AG10803 (cell line): ENCODE results near the gene MAPT.

ENCODE experiments used
- DNase-seq: peaks from one replicate; pipeline ENCODE4 v3.0.0; 2010; ENCODE audit warnings: low read depth
- H3K4me3 ChIP-seq: 2 replicates; pipeline ENCODE4 v1.5.1; 2011; ENCODE audit warnings: mild to moderate bottlenecking, low read length, control low read depth
- CTCF ChIP-seq: conservative IDR thresholded peaks from 2 replicates; pipeline ENCODE4 v1.5.1; 2011; ENCODE audit warnings: mild to moderate bottlenecking, low read length, control low read depth, inconsistent platforms

Gene MAPT

GRCh38 chr17:45941395-45941794 lies 47.0 kb downstream of the MAPT start:
- no peak for TF ChIP-seq CTCF
- DNase-seq = no peak
- H3K4me3 ChIP-seq = no peak overlapping the region

GRCh38 chr17:45942284-45942683 lies 47.9 kb downstream of the MAPT start:
- H3K4me3 ChIP-seq = no peak overlapping the region
- TF ChIP-seq CTCF = no peak
- peak; percentile 9 for DNase-seq

GRCh38 chr17:45946841-45947256 lies 52.5 kb downstream of the MAPT start:
- DNase-seq = no peak

GRCh38 chr17:45948498-45948880 lies 54.1 kb downstream of the MAPT start:
- peak overlapping the region; percentile 2; the same call in 1 of the 2 replicates for H3K4me3 ChIP-seq
- TF ChIP-seq CTCF = no peak
- no peak for DNase-seq

More at GRCh38 chr17:45946841-45947256, 52.5 kb downstream of the MAPT start:
- no peak overlapping the region for H3K4me3 ChIP-seq
- no peak for TF ChIP-seq CTCF

- TF ChIP-seq CTCF = peak; percentile 61
- DNase-seq = peak; percentile 48
- peak overlapping the region; percentile 2; the same call in 1 of the 2 replicates for H3K4me3 ChIP-seq
Observed at GRCh38 chr17:45948881-45949624, 54.7 kb downstream of the MAPT start.

GRCh38 chr17:45949755-45950320 lies 55.5 kb downstream of the MAPT start:
- DNase-seq = no peak
- no peak overlapping the region for H3K4me3 ChIP-seq
- TF ChIP-seq CTCF = no peak

GRCh38 chr17:45950888-45951287 lies 56.5 kb downstream of the MAPT start:
- H3K4me3 ChIP-seq = no peak overlapping the region
- DNase-seq = no peak
- TF ChIP-seq CTCF = no peak
